ENCODE data around the gene DNM3. TPM values are rescaled to one million over a fixed set of nuclear protein-coding genes. Genes with fewer than 3 reads are reported as not detected.

The DNM3 gene
- total and polyA plus RNA-seq, 2 of the 8 experiments (the other 6 are each of a cell fraction or from before 2014, with no cell fraction given), result 2.0 to 8.5 TPM

DNA sequence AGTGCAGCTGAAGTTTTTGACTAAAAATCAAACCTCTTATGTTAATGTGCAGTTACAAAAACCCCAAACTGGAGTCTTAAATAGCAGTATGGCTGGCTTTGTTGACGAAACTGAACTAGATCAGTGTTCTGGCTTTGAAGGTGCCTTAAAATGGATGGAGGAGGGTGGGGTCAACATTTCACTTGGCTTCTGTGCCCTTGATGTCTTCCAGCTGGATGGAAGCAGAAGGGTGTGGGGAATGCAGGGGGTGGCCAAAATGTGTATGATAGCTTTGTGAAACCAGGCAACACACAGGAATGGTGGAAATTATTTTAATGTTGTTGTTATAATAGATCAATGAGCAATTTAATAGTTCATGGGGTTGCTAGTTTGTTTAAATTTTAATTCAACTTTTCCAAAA, 482.4 kb downstream of the DNM3 start:
- FAIRE-seq, result no peak
- no peak overlapping the region for H3K56ac ChIP-seq (replicated peaks; ENCODE audit: insufficient read length, low read depth, low read length)
- H3K18ac ChIP-seq (ENCODE audit: extremely low read depth, low read length), result no peak overlapping the region
- H3K23me2 ChIP-seq (ENCODE audit: low read depth, low read length), result no peaks in the 10 kb centered on the region
- no peaks in the 10 kb centered on the region for H3K79me2 ChIP-seq (ENCODE audit: control insufficient read depth in 1 of 2, insufficient read depth in 2 of 2, low read length in 2 of 2)
- TF ChIP-seq SIN3A (conservative IDR thresholded peaks at IDR 0.05 in 1 of 2, IDR thresholded peaks at IDR 0.05 in 1 of 2; ENCODE audit: low read depth in 1 of 2, low read length in 2 of 2) (no peak), ATF3 (IDR thresholded peaks at IDR 0.05; ENCODE audit: insufficient read depth, low read depth, low read length) (no peak), BRCA1 (IDR thresholded peaks at IDR 0.05; ENCODE audit: low read depth, low read length) (no peak), NRF1 (IDR thresholded peaks at IDR 0.05; ENCODE audit: low read depth, low read length) (no peak), KDM4A (IDR thresholded peaks at IDR 0.05; ENCODE audit: low read depth, low read length, severe bottlenecking) (no peak), CBX5 (IDR thresholded peaks at IDR 0.05; ENCODE audit: low read depth, low read length) (no peak), TBP (IDR thresholded peaks at IDR 0.05; ENCODE audit: low read depth, low read length) (no peak), ATF2 (IDR thresholded peaks at IDR 0.05; ENCODE audit: low read length) (no peak), RBBP5 (IDR thresholded peaks at IDR 0.05; ENCODE audit: borderline replicate concordance, low read depth, low read length) (no peak)
- TF ChIP-seq, protein P1, sequence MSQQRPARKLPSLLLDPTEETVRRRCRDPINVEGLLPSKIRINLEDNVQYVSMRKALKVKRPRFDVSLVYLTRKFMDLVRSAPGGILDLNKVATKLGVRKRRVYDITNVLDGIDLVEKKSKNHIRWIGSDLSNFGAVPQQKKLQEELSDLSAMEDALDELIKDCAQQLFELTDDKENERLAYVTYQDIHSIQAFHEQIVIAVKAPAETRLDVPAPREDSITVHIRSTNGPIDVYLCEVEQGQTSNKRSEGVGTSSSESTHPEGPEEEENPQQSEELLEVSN (IDR thresholded peaks at IDR 0.05), result no peak
- ChIA-PET POLR2A (ENCODE audit: partially characterized antibody) (no interaction called here), CTCF (ENCODE audit: partially characterized antibody) (no interaction called here)
- H4K20me1 ChIP-seq (replicated peaks in 1 of 2; ENCODE audit: control insufficient read depth in 1 of 2, insufficient read depth in 2 of 2, low read length in 2 of 2), result no peaks in the 10 kb centered on the region
- H3K9me3 ChIP-seq (ENCODE audit: insufficient read depth in 2 of 2, low read depth in 1 of 2, low read length in 1 of 2), result no peaks in the 10 kb centered on the region
- H2AFZ ChIP-seq (ENCODE audit: low read length), result no peak overlapping the region
- H3K4ac ChIP-seq (replicated peaks; ENCODE audit: insufficient read length, low read depth, low read length), result no peak overlapping the region
- 89% methylated on average over 1 of the region's 1 CpG; no CpG with 5 or more reads in 1 of the 2 experiments for WGBS, 2 experiments (ENCODE audit: extremely low coverage in 1 of 2, insufficient coverage in 1 of 2, insufficient read length in 1 of 2, insufficient replicate concordance in 2 of 2, low coverage in 1 of 2, low lambda C conversion rate in 2 of 2, missing lambda C conversion rate in 1 of 2)
- H3K23ac ChIP-seq (ENCODE audit: insufficient read length), result no peak overlapping the region
- no peak overlapping the region for H2BK120ac ChIP-seq (replicated peaks; ENCODE audit: low read depth, low read length)
- H3K9ac ChIP-seq (replicated peaks in 1 of 4; ENCODE audit: extremely low read depth in 1 of 4, low read depth in 3 of 4, low read length in 3 of 4), result no peak overlapping the region
- peaks cover 0 to 5% (median under 1%) of the 10 kb centered on the region in 4 experiments; a peak in 4 of 7 replicates for H3K4me1 ChIP-seq (replicated peaks in 1 of 4; ENCODE audit: control insufficient read depth in 3 of 4, insufficient read depth in 4 of 4, low read length in 3 of 4)
- DNase-seq (ENCODE audit: low read depth in 1 of 2, low spot score in 2 of 2), result no peak
- H2BK12ac ChIP-seq (ENCODE audit: low read depth, low read length), result no peak overlapping the region; the same call in 1 of the 2 replicates
- H3K27ac ChIP-seq (ENCODE audit: low read depth, low read length), result no peak overlapping the region
- no peak overlapping the region for H2AK5ac ChIP-seq (ENCODE audit: low read depth, low read length)
- no peak overlapping the region for H3K4me2 ChIP-seq (ENCODE audit: insufficient read depth in 1 of 2, low read depth in 2 of 2, low read length in 2 of 2)
- H3K79me1 ChIP-seq (ENCODE audit: low read depth, low read length), result no peaks in the 10 kb centered on the region
- H3K4me3 ChIP-seq (ENCODE audit: extremely low read depth in 1 of 4, insufficient read depth in 2 of 4, low read depth in 3 of 4, low read length in 4 of 4), result no peak overlapping the region
- H2BK15ac ChIP-seq (ENCODE audit: low read length), result no peak overlapping the region
- no peak overlapping the region for H4K91ac ChIP-seq (replicated peaks; ENCODE audit: insufficient read length, low read length)
- H2BK20ac ChIP-seq (ENCODE audit: low read length), result no peak overlapping the region
- no peak overlapping the region for H3K14ac ChIP-seq (ENCODE audit: insufficient read length)
- no peak overlapping the region for H4K8ac ChIP-seq (ENCODE audit: extremely low read depth, insufficient read depth, low read length)
- no peak overlapping the region for H4K5ac ChIP-seq (ENCODE audit: insufficient read length, low read depth, low read length)
- H2BK5ac ChIP-seq (ENCODE audit: low read depth, low read length), result no peak overlapping the region
- H3K27me3 ChIP-seq (replicated peaks in 1 of 4; ENCODE audit: control insufficient read depth in 3 of 4, extremely low read depth in 1 of 4, insufficient read depth in 3 of 4, low read length in 3 of 4), result no peaks in the 10 kb centered on the region
- H3K36me3 ChIP-seq (ENCODE audit: control insufficient read depth in 2 of 4, insufficient read depth in 4 of 4, low read length in 3 of 4), result no peaks in the 10 kb centered on the region

Data from H1 (cell line).